Fibroblast of mammary gland (primary cell): Measurements from ENCODE around the gene UBE2I.

Experiments used
- DNase-seq: peaks from one replicate; pipeline ENCODE4 v3.0.0-alpha.2; 2010; ENCODE audit warnings: low read depth
- H3K4me3 ChIP-seq: 2 replicates; pipeline ENCODE4 v1.5.1; 2011; ENCODE audit warnings: low read depth, mild to moderate bottlenecking, low read length, moderate library complexity; ENCODE audit not compliant: control insufficient read depth
- CTCF ChIP-seq: conservative IDR thresholded peaks from 2 replicates; pipeline ENCODE4 v1.5.1; 2011; ENCODE audit warnings: low read depth, low read length, inconsistent platforms; ENCODE audit not compliant: control insufficient read depth, insufficient read depth

UBE2I gene

DNA sequence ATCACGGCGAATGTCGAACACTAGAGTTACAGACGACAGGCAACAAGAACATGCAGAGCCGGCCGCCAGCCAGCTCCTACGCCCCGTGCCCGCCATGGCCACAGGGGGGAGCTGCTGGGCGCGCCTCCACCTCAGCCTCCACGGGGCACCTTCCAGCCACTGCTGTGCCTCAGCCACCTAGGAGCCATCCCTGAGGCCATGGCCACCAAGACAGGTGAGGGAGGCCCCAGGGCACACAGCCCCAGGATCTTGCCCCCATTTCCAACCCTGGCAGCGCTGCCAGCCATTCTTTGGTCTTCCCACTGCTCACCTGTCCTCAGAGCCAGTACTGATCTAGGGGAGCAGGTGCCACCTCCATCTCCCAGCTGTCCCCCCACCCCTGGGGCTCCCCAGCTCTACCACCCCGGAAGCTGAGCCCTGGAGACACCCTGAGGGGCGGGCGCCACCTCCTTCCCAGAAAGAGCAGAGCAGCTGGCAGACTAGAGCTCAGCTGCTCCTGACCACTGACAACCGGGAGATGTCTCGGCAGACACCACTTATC, 54.1 kb downstream of the UBE2I start:
- TF ChIP-seq CTCF, result peak; percentile 59
- DNase-seq, result peak; percentile 29
- H3K4me3 ChIP-seq, result no peak overlapping the region

DNA sequence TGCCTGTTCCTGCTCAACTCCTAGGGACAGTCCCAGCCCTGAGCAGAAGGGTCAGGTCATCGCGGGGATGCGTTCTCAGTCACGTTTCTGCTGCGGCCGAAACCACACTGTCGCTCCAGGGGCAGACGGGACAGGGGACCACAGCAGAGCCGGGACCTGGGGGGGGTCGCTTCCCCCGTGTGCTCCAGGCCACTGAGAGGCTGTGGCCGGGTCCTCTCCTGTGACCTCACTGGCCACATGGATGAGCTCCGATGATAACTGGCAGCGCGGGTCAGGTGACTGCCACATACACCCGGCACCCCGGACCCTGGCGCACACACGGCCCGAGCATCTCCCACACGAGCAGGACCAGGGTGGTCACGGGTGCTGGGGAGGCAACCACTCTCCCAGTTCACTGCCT, 55.1 kb downstream of the UBE2I start:
- H3K4me3 ChIP-seq, result no peak overlapping the region
- TF ChIP-seq CTCF, result no peak
- no peak for DNase-seq

GRCh38 chr16:1366060-1366711, 56.8 kb downstream of the UBE2I start:
- DNase-seq, result no peak
- TF ChIP-seq CTCF, result no peak
- H3K4me3 ChIP-seq, result no peak overlapping the region

DNA sequence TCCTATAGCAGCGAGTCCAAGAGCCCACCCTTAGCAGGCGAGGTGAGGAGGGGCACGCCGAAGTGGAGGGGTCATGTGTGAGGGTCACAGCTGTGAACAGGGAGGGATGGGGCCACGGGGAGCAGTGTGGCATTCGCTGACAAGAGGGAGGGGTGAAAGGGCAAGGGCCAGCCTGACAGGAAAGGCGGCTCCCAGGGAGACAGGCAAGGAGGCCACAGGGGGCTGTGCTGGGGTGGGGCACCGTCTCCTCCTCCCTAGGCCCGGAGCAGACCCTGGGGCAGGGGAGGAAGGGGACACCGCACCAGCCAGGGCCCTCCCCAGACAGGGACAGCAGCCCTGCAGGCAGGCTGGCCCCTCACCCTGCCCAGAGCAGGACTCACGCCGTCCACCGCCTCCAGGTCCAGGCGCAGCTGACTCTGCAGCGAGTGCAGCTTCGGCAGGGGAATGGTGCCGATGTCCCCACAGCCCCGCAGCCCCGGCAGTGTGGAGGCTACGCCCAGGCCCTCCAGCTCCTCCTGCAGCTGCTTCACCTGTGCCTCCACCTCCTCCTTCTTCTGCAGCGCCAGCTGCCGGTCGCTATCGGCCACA, 57.4 kb downstream of the UBE2I start:
- no peak for TF ChIP-seq CTCF
- no peak for DNase-seq
- H3K4me3 ChIP-seq, result no peak overlapping the region

GRCh38 chr16:1367486-1368174, 58.2 kb downstream of the UBE2I start:
- no peak overlapping the region for H3K4me3 ChIP-seq

More at GRCh38 chr16:1367486-1368174, 58.2 kb downstream of the UBE2I start:
- DNase-seq, result no peak
- no peak for TF ChIP-seq CTCF
